OCI-LY7 (cell line): ENCODE measurements around the gene CDCP2. TPM values are rescaled to one million over a fixed set of nuclear protein-coding genes. Genes with fewer than 3 reads are reported as not detected.

ENCODE experiments used
- BruUV-seq: library from RNA; stranded (reverse); fragments of 400-500 nt; replicated peaks from 2 replicates; lab custom pipeline; 2021; lab: Mats Ljungman, UMichigan
- CTCF ChIA-PET: fragments of 300-600 bp; sonication (Branson Sonifier 250); formaldehyde crosslinking; loops from one replicate; lab custom pipeline; 2022; ENCODE audit warnings: antibody characterized with exemption; ENCODE audit not compliant: unreplicated experiment; lab: Charles Lee
- POLR2A ChIA-PET: fragments of 300-600 bp; sonication (Branson Sonifier 250); formaldehyde crosslinking; loops from one replicate; lab custom pipeline; 2022; ENCODE audit warnings: antibody characterized with exemption; lab: Charles Lee
- DNase-seq: peaks from one replicate; pipeline ENCODE4 v3.0.0-alpha.2; 2015; ENCODE audit warnings: low spot score
- H2AFZ ChIP-seq: fragments of 200-600 bp; sonication (generic), shearing (Covaris generic); 2 replicates; pipeline ENCODE4 v1.6.1; 2014; ENCODE audit warnings: mild to moderate bottlenecking, antibody characterized with exemption, low read length, moderate library complexity
- H3K27ac ChIP-seq: fragments of 200-600 bp; sonication (generic); 2 replicates; pipeline ENCODE4 v1.5.1; 2014; ENCODE audit warnings: mixed run types, low read depth, mild to moderate bottlenecking, moderate library complexity, low read length, inconsistent platforms; ENCODE audit not compliant: poor library complexity, severe bottlenecking
- H3K36me3 ChIP-seq: fragments of 200-600 bp; sonication (generic); 2 replicates; pipeline ENCODE4 v1.6.1; 2014; ENCODE audit warnings: mild to moderate bottlenecking, antibody characterized with exemption, low read length, moderate library complexity, mixed read lengths; ENCODE audit not compliant: insufficient read depth
- H3K4me1 ChIP-seq: fragments of 200-600 bp; sonication (generic); 2 replicates; pipeline ENCODE4 v1.5.1; 2014; ENCODE audit warnings: mild to moderate bottlenecking, low read length; ENCODE audit not compliant: insufficient read depth, poor library complexity, severe bottlenecking
- H3K4me2 ChIP-seq: fragments of 200-600 bp; sonication (generic); 2 replicates; pipeline ENCODE4 v1.6.1; 2014; ENCODE audit warnings: mild to moderate bottlenecking, low read length
- H3K4me3 ChIP-seq: fragments of 200-600 bp; sonication (generic); 2 replicates; pipeline ENCODE4 v1.5.1; 2014; ENCODE audit warnings: mild to moderate bottlenecking, low read depth, low read length; ENCODE audit not compliant: poor library complexity, severe bottlenecking
- H3K79me2 ChIP-seq: fragments of 200-600 bp; sonication (generic); 2 replicates; pipeline ENCODE4 v1.6.1; 2016; ENCODE audit warnings: low read depth, mild to moderate bottlenecking, low read length, moderate library complexity, mixed read lengths; ENCODE audit not compliant: insufficient read depth
- H3K9me2 ChIP-seq: fragments of 200-600 bp; sonication (generic); 2 replicates; pipeline ENCODE4 v1.6.1; 2016; ENCODE audit warnings: mild to moderate bottlenecking, low read length, mixed read lengths; ENCODE audit not compliant: insufficient read depth
- H3K9me3 ChIP-seq: fragments of 200-600 bp; sonication (generic); 2 replicates; pipeline ENCODE4 v1.6.1; 2014; ENCODE audit warnings: mild to moderate bottlenecking, mixed run types, low read length, mixed read lengths
- H4K20me1 ChIP-seq: fragments of 200-600 bp; sonication (generic); 2 replicates; pipeline ENCODE4 v1.6.1; 2014; ENCODE audit warnings: mild to moderate bottlenecking, antibody characterized with exemption, low read length, moderate library complexity, mixed read lengths; ENCODE audit not compliant: insufficient read depth
- CTCF ChIP-seq: fragments of 200-600 bp; sonication (generic); conservative IDR thresholded peaks from 2 replicates; pipeline ENCODE4 v1.5.1; 2014; ENCODE audit warnings: mild to moderate bottlenecking, antibody characterized with exemption, low read length, moderate library complexity, mixed read lengths
- EZH2phosphoT487 ChIP-seq: fragments of 200-600 bp; sonication (generic); IDR thresholded peaks from 2 replicates; pipeline ENCODE4 v1.6.1; 2018; ENCODE audit warnings: low read depth, borderline replicate concordance, mild to moderate bottlenecking, mixed run types, antibody characterized with exemption, low read length, moderate library complexity, mixed read lengths
- intact Hi-C: fragments of 100-400 bp; cut with micrococcal nuclease; formaldehyde crosslinking; loops from one replicate; pipeline ENCODE4 v1.10.0; 2022; ENCODE audit not compliant: unreplicated experiment
- total RNA-seq, 2 experiments: library from RNA; depleted of rRNA in 1 of 2; stranded (reverse); fragments of >200 nt in 1 of 2; shearing (Covaris generic) in 1 of 2; gene quantifications; 2 replicates each; pipeline ENCODE4 v1.2.3, GENCODE V29; 2014 to 2022

CDCP2 gene
- total RNA-seq, 2 experiments from 2014 or later = 0.09 TPM; not detected in 1

- intact Hi-C loops = no loop called here
- Histone ChIP-seq H3K4me1 (no peaks in the 10 kb centered on the region), H3K36me3 (no peaks in the 10 kb centered on the region), H3K4me3 (no peak overlapping the region), H3K4me2 (no peak overlapping the region), H2AFZ (no peak overlapping the region), H3K27ac (no peak overlapping the region), H3K9me3 (no peaks in the 10 kb centered on the region), H3K79me2 (no peaks in the 10 kb centered on the region), H3K9me2 (no peaks in the 10 kb centered on the region), H4K20me1 (no peaks in the 10 kb centered on the region)
- ChIA-PET CTCF (interaction anchor here (0.6 to 1.0 kb wide), 2 partner anchors 14 to 16 kb away, joined by 3 read pairs; no protein-coding TSS in a partner anchor), POLR2A (no interaction called here)
- BruUV-seq = no TSS peak
- TF ChIP-seq CTCF (no peak), EZH2phosphoT487 (no peak)
- DNase-seq = no peak
Measured at GRCh38 chr1:54117815-54118563, 34.8 kb downstream of the CDCP2 start.

- CTCF ChIA-PET = interaction anchor here (0.5 kb wide), 1 partner anchor 63 kb away, joined by 3 read pairs; the partner anchor contains the start of gene TMEM59
- no peaks in the 10 kb centered on the region for H3K9me2 ChIP-seq
- TF ChIP-seq EZH2phosphoT487 (no peak), CTCF (no peak)
- H3K4me3 ChIP-seq = no peak overlapping the region
- H3K9me3 ChIP-seq = no peaks in the 10 kb centered on the region
- no peaks in the 10 kb centered on the region for H3K36me3 ChIP-seq
- H3K27ac ChIP-seq = no peak overlapping the region
- intact Hi-C loops = no loop called here
- no TSS peak for BruUV-seq
- no peak overlapping the region for H2AFZ ChIP-seq
- DNase-seq = no peak
- no peaks in the 10 kb centered on the region for H3K79me2 ChIP-seq
- H3K4me2 ChIP-seq = no peak overlapping the region
- no peaks in the 10 kb centered on the region for H3K4me1 ChIP-seq
- POLR2A ChIA-PET = interaction anchor here (0.6 kb wide), 1 partner anchor 67 kb away, joined by 3 read pairs; no protein-coding TSS in a partner anchor
- no peaks in the 10 kb centered on the region for H4K20me1 ChIP-seq
Measured at GRCh38 chr1:54115520-54115919, 37.3 kb downstream of the CDCP2 start.

- CTCF ChIA-PET = interaction anchor here (0.5 kb wide), 1 partner anchor 62 kb away, joined by 3 read pairs; the partner anchor contains the start of gene TMEM59
- no TSS peak for BruUV-seq
- no peak overlapping the region for H3K4me3 ChIP-seq
Measured at GRCh38 chr1:54114955-54115354, 37.8 kb downstream of the CDCP2 start.

More at GRCh38 chr1:54114955-54115354, 37.8 kb downstream of the CDCP2 start:
- no peaks in the 10 kb centered on the region for H3K36me3 ChIP-seq
- POLR2A ChIA-PET = interaction anchor here (0.6 to 1.0 kb wide), 2 partner anchors 9 to 67 kb away, joined by 3 to 4 read pairs; no protein-coding TSS in a partner anchor
- no peaks in the 10 kb centered on the region for H4K20me1 ChIP-seq
- TF ChIP-seq EZH2phosphoT487 (no peak), CTCF (no peak)
- DNase-seq = no peak
- H3K4me1 ChIP-seq = no peaks in the 10 kb centered on the region
- H3K4me2 ChIP-seq = no peak overlapping the region
- H3K27ac ChIP-seq = no peak overlapping the region
- intact Hi-C loops = no loop called here
- H3K9me3 ChIP-seq = no peaks in the 10 kb centered on the region
- H2AFZ ChIP-seq = no peak overlapping the region
- H3K9me2 ChIP-seq = no peaks in the 10 kb centered on the region
- no peaks in the 10 kb centered on the region for H3K79me2 ChIP-seq
